B cell (primary cell): ENCODE results near the gene TYROBP. TPM values are rescaled to one million over a fixed set of nuclear protein-coding genes. Genes with fewer than 3 reads are reported as not detected.

Experiments
- ATAC-seq: fragments of 200-7000 bp; cut with Tn5 transposase; one replicate; pipeline ENCODE4 v1.10.0; 2021; ENCODE audit warnings: low read depth, mild to moderate bottlenecking, moderate number of reproducible peaks, moderate library complexity
- CTCF ChIA-PET: fragments of 350-600 bp; sonication (Branson Sonifier 250); formaldehyde crosslinking; loops from one replicate; lab custom pipeline; 2021; ENCODE audit warnings: antibody characterized with exemption, inconsistent platforms; lab: Charles Lee
- POLR2A ChIA-PET: fragments of 350-600 bp; sonication (Branson Sonifier 250); formaldehyde crosslinking; loops from one replicate; lab custom pipeline; 2021; ENCODE audit warnings: antibody characterized with exemption; lab: Charles Lee
- DNase-seq: peaks from one replicate; pipeline ENCODE4 v3.0.0; 2013
- H2AFZ ChIP-seq: 2 replicates; pipeline ENCODE4 v1.6.1; 2012; ENCODE audit warnings: mild to moderate bottlenecking, low read depth, low read length; ENCODE audit not compliant: insufficient read depth, poor library complexity, severe bottlenecking
- H3K27ac ChIP-seq, 2 donors: 1 replicate in 1 of 2; 2 replicates in 1 of 2; pipeline ENCODE4 v1.5.1; 2012 to 2013; ENCODE audit warnings: low read length in 2 of 2, mild to moderate bottlenecking in 2 of 2, moderate library complexity in 1 of 2
- H3K27me3 ChIP-seq, 4 experiments: fragments of 200-600 bp in 1 of 4; sonication (generic) in 1 of 4; replicated peaks in 1 of 4; 1 replicate in 2 of 4; 2 replicates in 2 of 4; pipeline versions ENCODE4 v1.6.1 to v1.7.0; 2013 to 2016; ENCODE audit warnings: low read length in 3 of 4, mild to moderate bottlenecking in 2 of 4, mixed read lengths in 1 of 4, moderate library complexity in 1 of 4; ENCODE audit not compliant: insufficient read depth in 4 of 4, control insufficient read depth in 3 of 4; ENCODE audit errors: control extremely low read depth in 1 of 4
- H3K36me3 ChIP-seq, 2 experiments: replicated peaks in 1 of 2; 1 replicate in 1 of 2; 2 replicates in 1 of 2; pipeline versions ENCODE4 v1.6.1 to v1.7.1; 2013; ENCODE audit warnings: low read length in 1 of 2; ENCODE audit not compliant: insufficient read depth in 2 of 2, control insufficient read depth in 1 of 2; ENCODE audit errors: control extremely low read depth in 1 of 2, extremely low read depth in 1 of 2
- H3K4me1 ChIP-seq, 2 donors: fragments of 200-600 bp in 1 of 2; sonication (generic) in 1 of 2; 1 replicate in 1 of 2; 2 replicates in 1 of 2; pipeline versions ENCODE4 v1.5.1 to v1.6.1; 2013 to 2017; ENCODE audit warnings: low read length in 2 of 2; ENCODE audit not compliant: control insufficient read depth in 2 of 2, insufficient read depth in 2 of 2
- H3K4me2 ChIP-seq: replicated peaks from 2 replicates; pipeline ENCODE3; 2012; ENCODE audit warnings: mild to moderate bottlenecking, low read depth, low read length; ENCODE audit not compliant: poor library complexity, severe bottlenecking
- H3K4me3 ChIP-seq, 5 experiments: fragments of 200-600 bp in 1 of 5; sonication (generic) in 1 of 5; 1 replicate in 3 of 5; 2 replicates in 2 of 5; pipeline versions ENCODE4 v1.5.1 to v1.7.0; 2011 to 2016; ENCODE audit warnings: low read length in 4 of 5, mild to moderate bottlenecking in 4 of 5, low read depth in 2 of 5, control low read depth in 1 of 5, moderate library complexity in 1 of 5; ENCODE audit not compliant: insufficient read depth in 1 of 5; ENCODE audit errors: control extremely low read depth in 1 of 5, extremely low read depth in 1 of 5
- H3K79me2 ChIP-seq: fragments of 200-600 bp; sonication (generic); one replicate; pipeline ENCODE4 v1.6.0; 2016; ENCODE audit warnings: low read length; ENCODE audit not compliant: control insufficient read depth, insufficient read depth
- H3K9ac ChIP-seq: fragments of 200-600 bp; sonication (generic); 2 replicates; pipeline ENCODE4 v1.6.1; 2017; ENCODE audit warnings: mild to moderate bottlenecking, low read length, moderate library complexity
- H3K9me3 ChIP-seq, 3 donors: one replicate each; pipeline versions ENCODE4 v1.6.1 to v1.7.1; 2013; ENCODE audit warnings: low read length in 2 of 3; ENCODE audit not compliant: control insufficient read depth in 2 of 3, insufficient read depth in 1 of 3; ENCODE audit errors: control extremely low read depth in 1 of 3
- H4K20me1 ChIP-seq: 2 replicates; pipeline ENCODE4 v1.6.0; 2012; ENCODE audit warnings: mild to moderate bottlenecking, low read length; ENCODE audit not compliant: insufficient read depth, control insufficient read depth, poor library complexity, severe bottlenecking
- H3K27ac Mint-ChIP-seq: one replicate; pipeline ENCODE4 v1.8.0; 2021; ENCODE audit warnings: mixed read lengths
- H3K27me3 Mint-ChIP-seq: one replicate; pipeline ENCODE4 v1.8.0; 2021; ENCODE audit warnings: mixed read lengths
- H3K4me1 Mint-ChIP-seq: one replicate; pipeline ENCODE4 v1.8.0; 2021; ENCODE audit warnings: mixed read lengths
- H3K4me3 Mint-ChIP-seq: one replicate; pipeline ENCODE4 v1.8.0; 2021; ENCODE audit warnings: mixed read lengths
- H3K9me3 Mint-ChIP-seq: one replicate; pipeline ENCODE4 v1.8.0; 2022; ENCODE audit warnings: mixed read lengths; ENCODE audit not compliant: insufficient read depth
- CTCF ChIP-seq: fragments of 200-600 bp; IDR thresholded peaks from one replicate; pipeline ENCODE4 v1.8.0; 2022; ENCODE audit warnings: antibody characterized with exemption, mild to moderate bottlenecking
- EZH2 ChIP-seq: IDR thresholded peaks from 2 replicates; pipeline ENCODE4 v1.6.1; 2012; ENCODE audit warnings: borderline replicate concordance, low read depth, mild to moderate bottlenecking, moderate library complexity, low read length; ENCODE audit not compliant: insufficient read depth, poor library complexity, severe bottlenecking
- WGBS: methylation state at CpG from one replicate; pipeline ENCODE4 v1.1.5; 2013; ENCODE audit warnings: missing lambda C conversion rate; ENCODE audit not compliant: insufficient coverage; 5-methylcytosine and 5-hydroxymethylcytosine counted together
- intact Hi-C: fragments of 100-400 bp; cut with micrococcal nuclease; formaldehyde crosslinking; loops from one replicate; pipeline ENCODE4 v1.10.0; 2022
- polyA plus RNA-seq: library from polyadenylated mRNA; depleted of rRNA; stranded (reverse); fragments of >200 nt; gene quantifications from 2 replicates; pipeline ENCODE4 v1.2.3, GENCODE V29; 2012
- small RNA-seq: library from RNA; depleted of rRNA; stranded (forward); fragments of <200 nt; gene quantifications from one replicate; pipeline ENCODE3, GENCODE V24; 2012; ENCODE audit warnings: low replicate concordance, low read depth; ENCODE audit not compliant: insufficient read length
- total RNA-seq, 2 donors: library from RNA; stranded (reverse); fragments of 120-200 nt in 1 of 2; gene quantifications; 1 replicate in 1 of 2; 2 replicates in 1 of 2; pipeline versions ENCODE4 v1.2.3 to v1.2.4, GENCODE V29; 2013 to 2022

The TYROBP gene
- total and polyA plus RNA-seq, 2 donors (not counting 1 experiment from before 2014, with no cell fraction given), result 2.7 to 25.6 TPM

- Mint-ChIP-seq H3K9me3 (no peaks in the 10 kb centered on the region), H3K4me1 (peaks cover 11% of the 10 kb centered on the region), H3K4me3 (peak within 1 kb of the TSS; percentile 84), H3K27ac (no peak within 1 kb of the TSS), H3K27me3 (peaks cover 66% of the 10 kb centered on the region)
- peak; percentile 21 for ATAC-seq
- Histone ChIP-seq H3K79me2 (no peaks in the 10 kb centered on the region), H3K27me3 (peaks cover 0 to 74% (median 27%) of the 10 kb centered on the region in 4 experiments), H3K9me3 (peaks cover 0 to 27% (median 0%) of the 10 kb centered on the region in 3 donors), H3K4me1 (peaks cover 21 to 28% of the 10 kb centered on the region in 2 donors), H3K36me3 (no peaks in the 10 kb centered on the region), H2AFZ (peak within 1 kb of the TSS; percentile 86), H3K4me3 (peak within 1 kb of the TSS; percentile 26 to 66 (median 59)), H3K27ac (no peak within 1 kb of the TSS), H4K20me1 (no peaks in the 10 kb centered on the region), H3K9ac (peak within 1 kb of the TSS; percentile 79), H3K4me2 (peak within 1 kb of the TSS; percentile 99)
- DNase-seq, result peak; percentile 54
- intact Hi-C loops, result no loop called here
- 1% methylated on average over 40 of the region's 42 CpGs for WGBS
- TF ChIP-seq EZH2 (no peak), CTCF (no peak)
- ChIA-PET POLR2A (no interaction called here), CTCF (no interaction called here)
These were observed 51.4 kb downstream of the TYROBP start, which contains the start of gene KIRREL2 for GRCh38 chr19:35856546-35857149. Gene KIRREL2, plus strand, starts transcription at chr19:35856911. Its CDS starts 209 bp downstream, at chr19:35857120.

Small RNA genes within 50 kb of the gene (small RNA-seq; reads per million reads assigned to genes)
- gene AF038458.1 (not detected), gene RN7SL402P (not detected)

Other genes with a start within 250 kb of the TYROBP start
- not detected in 2 replicates for gene UPK1A, start 241.8 kb downstream of the TYROBP start, total RNA-seq
- 0.16 and 0.17 TPM in 2 replicates for gene UPK1A, start 241.8 kb downstream of the TYROBP start, polyA plus RNA-seq
- 28.1 and 30.9 TPM in 2 replicates for gene ZBTB32, start 203.7 kb downstream of the TYROBP start, total RNA-seq
- gene ZBTB32, start 203.7 kb downstream of the TYROBP start, polyA plus RNA-seq, result 8.5 and 18.9 TPM in 2 replicates
- 84.5 and 85.6 TPM in 2 replicates for gene KMT2B, start 190.3 kb downstream of the TYROBP start, total RNA-seq
- 96.9 and 106 TPM in 2 replicates for gene KMT2B, start 190.3 kb downstream of the TYROBP start, polyA plus RNA-seq
- gene IGFLR1, start 165.8 kb downstream of the TYROBP start, total RNA-seq, result 245 and 248 TPM in 2 replicates
- 110 and 130 TPM in 2 replicates for gene IGFLR1, start 165.8 kb downstream of the TYROBP start, polyA plus RNA-seq
- 62.1 and 62.7 TPM in 2 replicates for gene U2AF1L4, start 162.9 kb downstream of the TYROBP start, total RNA-seq
- gene U2AF1L4, start 162.9 kb downstream of the TYROBP start, polyA plus RNA-seq, result 89.7 and 170 TPM in 2 replicates
- 29.1 and 36.4 TPM in 2 replicates for gene PSENEN, start 162.6 kb downstream of the TYROBP start, total RNA-seq
- gene PSENEN, start 162.6 kb downstream of the TYROBP start, polyA plus RNA-seq, result 11.7 and 17.7 TPM in 2 replicates
- 22.3 and 22.8 TPM in 2 replicates for gene LIN37, start 159.7 kb downstream of the TYROBP start, total RNA-seq
- 64.1 and 76.1 TPM in 2 replicates for gene LIN37, start 159.7 kb downstream of the TYROBP start, polyA plus RNA-seq
- not detected in 2 replicates for gene HSPB6, start 151.3 kb downstream of the TYROBP start, total RNA-seq
- gene HSPB6, start 151.3 kb downstream of the TYROBP start, polyA plus RNA-seq, result not detected in 2 replicates
- 61.0 and 65.6 TPM in 2 replicates for gene PROSER3, start 150.1 kb downstream of the TYROBP start, total RNA-seq
- gene PROSER3, start 150.1 kb downstream of the TYROBP start, polyA plus RNA-seq, result 26.0 and 30.7 TPM in 2 replicates
- gene ARHGAP33, start 132.7 kb downstream of the TYROBP start, total RNA-seq, result 18.2 and 21.6 TPM in 2 replicates
- gene ARHGAP33, start 132.7 kb downstream of the TYROBP start, polyA plus RNA-seq, result 27.8 and 28.7 TPM in 2 replicates
- not detected in 2 replicates for gene PRODH2, start 95.5 kb downstream of the TYROBP start, total RNA-seq
- not detected in 2 replicates for gene PRODH2, start 95.5 kb downstream of the TYROBP start, polyA plus RNA-seq
- not detected in 2 replicates for gene NPHS1, start 55.8 kb downstream of the TYROBP start, total RNA-seq
- not detected in 2 replicates for gene NPHS1, start 55.8 kb downstream of the TYROBP start, polyA plus RNA-seq
- gene KIRREL2, start 51.4 kb downstream of the TYROBP start, total RNA-seq, result not detected in 2 replicates
- gene KIRREL2, start 51.4 kb downstream of the TYROBP start, polyA plus RNA-seq, result not detected in 2 replicates
- gene APLP1, start 39.7 kb downstream of the TYROBP start, total RNA-seq, result not detected in 2 replicates
- 0.06 TPM in 1 of 2 replicates, not detected in the other for gene APLP1, start 39.7 kb downstream of the TYROBP start, polyA plus RNA-seq
- 272 and 276 TPM in 2 replicates for gene NFKBID, start 7.8 kb downstream of the TYROBP start, total RNA-seq
- gene NFKBID, start 7.8 kb downstream of the TYROBP start, polyA plus RNA-seq, result 111 and 618 TPM in 2 replicates
- 2.9 and 4.8 TPM in 2 replicates for gene HCST, start 5.8 kb downstream of the TYROBP start, total RNA-seq
- gene HCST, start 5.8 kb downstream of the TYROBP start, polyA plus RNA-seq, result 29.8 and 40.6 TPM in 2 replicates
- 1.6 and 2.1 TPM in 2 replicates for gene LRFN3, start 28.1 kb upstream of the TYROBP start, total RNA-seq
- gene LRFN3, start 28.1 kb upstream of the TYROBP start, polyA plus RNA-seq, result 0.62 and 0.79 TPM in 2 replicates
- 24.2 and 24.6 TPM in 2 replicates for gene SDHAF1, start 86.9 kb upstream of the TYROBP start, total RNA-seq
- gene SDHAF1, start 86.9 kb upstream of the TYROBP start, polyA plus RNA-seq, result 11.8 and 22.0 TPM in 2 replicates
- gene SYNE4, start 100.5 kb upstream of the TYROBP start, total RNA-seq, result 2.4 and 3.4 TPM in 2 replicates
- 2.3 and 2.5 TPM in 2 replicates for gene SYNE4, start 100.5 kb upstream of the TYROBP start, polyA plus RNA-seq
- 49.4 and 54.5 TPM in 2 replicates for gene ALKBH6, start 105.9 kb upstream of the TYROBP start, total RNA-seq
- 56.5 and 65.5 TPM in 2 replicates for gene ALKBH6, start 105.9 kb upstream of the TYROBP start, polyA plus RNA-seq
- 1.3 and 1.8 TPM in 2 replicates for gene CLIP3, start 124.6 kb upstream of the TYROBP start, total RNA-seq
- 0.42 and 0.55 TPM in 2 replicates for gene CLIP3, start 124.6 kb upstream of the TYROBP start, polyA plus RNA-seq
- gene THAP8, start 146.0 kb upstream of the TYROBP start, total RNA-seq, result 3.9 and 4.5 TPM in 2 replicates
- 2.8 and 5.7 TPM in 2 replicates for gene THAP8, start 146.0 kb upstream of the TYROBP start, polyA plus RNA-seq
- gene WDR62, start 146.6 kb upstream of the TYROBP start, total RNA-seq, result 1.9 and 3.0 TPM in 2 replicates
- 1.8 and 1.9 TPM in 2 replicates for gene WDR62, start 146.6 kb upstream of the TYROBP start, polyA plus RNA-seq
- gene OVOL3, start 202.8 kb upstream of the TYROBP start, total RNA-seq, result not detected in 2 replicates
- not detected in 2 replicates for gene OVOL3, start 202.8 kb upstream of the TYROBP start, polyA plus RNA-seq
- 28.2 and 33.4 TPM in 2 replicates for gene POLR2I, start 206.6 kb upstream of the TYROBP start, total RNA-seq
- 30.2 and 39.1 TPM in 2 replicates for gene POLR2I, start 206.6 kb upstream of the TYROBP start, polyA plus RNA-seq
- 145 and 148 TPM in 2 replicates for gene TBCB, start 207.2 kb upstream of the TYROBP start, total RNA-seq
- 187 and 193 TPM in 2 replicates for gene TBCB, start 207.2 kb upstream of the TYROBP start, polyA plus RNA-seq
- gene CAPNS1, start 231.8 kb upstream of the TYROBP start, total RNA-seq, result 294 and 296 TPM in 2 replicates
- 201 and 272 TPM in 2 replicates for gene CAPNS1, start 231.8 kb upstream of the TYROBP start, polyA plus RNA-seq
- not detected in 2 replicates for gene COX7A1, start 244.2 kb upstream of the TYROBP start, total RNA-seq
- gene COX7A1, start 244.2 kb upstream of the TYROBP start, polyA plus RNA-seq, result not detected in 2 replicates